ENCODE results near the gene ZNF488.
A peak's percentile ranks its signal among the peaks of the same experiment; 100 is the strongest.

The ZNF488 gene

DNA sequence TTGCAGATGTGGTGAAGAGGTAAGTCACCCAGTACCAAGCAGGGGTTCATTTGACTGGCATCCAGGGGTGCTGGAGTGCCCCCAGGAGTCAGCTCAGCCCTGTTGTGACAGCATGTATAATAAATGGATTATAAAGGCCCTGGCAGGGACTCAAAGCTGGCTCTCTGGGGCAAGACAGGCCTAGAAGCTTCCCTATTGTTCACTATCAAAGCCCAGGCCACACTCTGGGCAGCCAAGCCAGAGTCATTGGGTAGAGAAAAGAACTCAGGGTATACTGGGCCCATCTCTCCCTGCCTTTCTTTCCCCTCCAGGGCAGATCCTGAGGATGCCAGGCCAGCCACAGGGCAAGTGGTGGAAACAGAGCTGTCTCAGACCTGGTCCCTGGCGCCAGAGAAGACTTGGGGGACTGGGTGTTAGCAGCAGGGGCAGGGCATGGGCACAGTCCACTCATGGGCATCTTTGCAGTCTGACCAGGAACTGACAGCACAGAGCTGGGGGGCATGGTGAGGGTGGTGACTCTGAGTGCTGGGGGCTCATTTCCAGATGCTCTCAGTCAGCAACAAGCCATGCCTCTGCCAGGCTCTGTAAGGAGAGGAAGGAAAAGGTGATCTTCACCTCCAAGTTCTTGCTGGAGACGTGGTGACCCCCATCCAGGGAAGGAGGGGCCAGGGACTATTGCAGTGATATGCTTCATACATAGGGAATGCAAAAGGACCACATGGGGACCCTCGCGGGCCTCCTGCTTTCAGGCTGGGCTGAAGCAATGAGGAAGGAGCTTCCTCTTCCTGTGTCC is 24.3 kb downstream of the ZNF488 start:
- Histone ChIP-seq H3K56ac (ENCODE audit: low read length) (no peak overlapping the region), H3K36me3 (ENCODE audit: control insufficient read depth, insufficient read depth, low read length) (no peaks in the 10 kb centered on the region), H2AK5ac (ENCODE audit: low read length) (no peak overlapping the region), H4K5ac (ENCODE audit: low read length) (no peak overlapping the region), H2BK120ac (ENCODE audit: low read depth, low read length) (no peak overlapping the region), H3K27me3 (ENCODE audit: insufficient read depth, low read length, poor library complexity) (no peaks in the 10 kb centered on the region), H4K8ac (ENCODE audit: low read depth, low read length) (no peak overlapping the region), H2BK5ac (ENCODE audit: low read length) (no peak overlapping the region), H3K79me1 (ENCODE audit: low read length) (no peaks in the 10 kb centered on the region), H3K27ac (ENCODE audit: low read depth, low read length) (no peak overlapping the region), H3K9ac (ENCODE audit: low read length) (no peak overlapping the region), H3K79me2 (ENCODE audit: control insufficient read depth, insufficient read depth, low read length) (no peaks in the 10 kb centered on the region), H2BK15ac (replicated peaks; ENCODE audit: low read depth) (no peak overlapping the region), H3K4ac (ENCODE audit: low read depth, low read length) (no peak overlapping the region), H3K4me3 (ENCODE audit: low read length) (no peak overlapping the region), H3K4me1 (ENCODE audit: control insufficient read depth, low read depth, low read length) (no peaks in the 10 kb centered on the region), H3K18ac (ENCODE audit: low read length) (no peak overlapping the region), H3K23ac (ENCODE audit: low read length) (no peak overlapping the region), H3K4me2 (ENCODE audit: low read length) (no peak overlapping the region)
- WGBS (ENCODE audit: extremely low coverage, insufficient coverage, low lambda C conversion rate) = no CpG with 5 or more reads among the region's 4 CpGs
- DNase-seq = no peak

DNA sequence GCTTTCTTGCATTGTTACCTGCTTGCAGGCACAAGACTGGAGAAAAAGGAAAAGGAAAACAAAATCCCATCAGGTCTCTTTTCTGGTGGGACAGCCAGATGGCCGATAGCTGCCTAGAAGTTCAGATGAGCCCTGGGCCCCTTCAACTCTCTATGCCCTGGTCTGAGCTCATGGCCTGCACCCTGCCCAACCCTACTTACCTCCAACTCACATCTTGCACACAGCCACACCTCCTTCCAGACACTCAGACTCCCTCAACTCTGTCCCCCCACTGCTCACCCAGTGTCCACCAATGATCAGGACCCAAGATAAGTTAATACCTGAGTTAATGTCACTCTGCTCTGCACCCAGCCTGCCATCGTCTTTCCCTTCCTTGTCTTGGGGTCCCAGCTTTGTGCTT is 25.0 kb downstream of the ZNF488 start:
- Histone ChIP-seq H2BK120ac (ENCODE audit: low read depth, low read length) (no peak overlapping the region), H3K4me2 (ENCODE audit: low read length) (no peak overlapping the region), H3K4ac (ENCODE audit: low read depth, low read length) (no peak overlapping the region), H4K5ac (ENCODE audit: low read length) (no peak overlapping the region), H2BK15ac (replicated peaks; ENCODE audit: low read depth) (no peak overlapping the region), H2AK5ac (ENCODE audit: low read length) (no peak overlapping the region), H4K8ac (ENCODE audit: low read depth, low read length) (no peak overlapping the region), H3K79me2 (ENCODE audit: control insufficient read depth, insufficient read depth, low read length) (no peaks in the 10 kb centered on the region), H3K27me3 (ENCODE audit: insufficient read depth, low read length, poor library complexity) (no peaks in the 10 kb centered on the region), H3K4me3 (ENCODE audit: low read length) (no peak overlapping the region), H3K18ac (ENCODE audit: low read length) (no peak overlapping the region), H2BK5ac (ENCODE audit: low read length) (no peak overlapping the region), H3K56ac (ENCODE audit: low read length) (no peak overlapping the region), H3K79me1 (ENCODE audit: low read length) (no peaks in the 10 kb centered on the region), H3K23ac (ENCODE audit: low read length) (no peak overlapping the region), H3K36me3 (ENCODE audit: control insufficient read depth, insufficient read depth, low read length) (no peaks in the 10 kb centered on the region), H3K9ac (ENCODE audit: low read length) (no peak overlapping the region), H3K27ac (ENCODE audit: low read depth, low read length) (no peak overlapping the region), H3K4me1 (ENCODE audit: control insufficient read depth, low read depth, low read length) (no peaks in the 10 kb centered on the region)
- WGBS (ENCODE audit: extremely low coverage, insufficient coverage, low lambda C conversion rate) = no CpG with 5 or more reads among the region's 2 CpGs
- DNase-seq = no peak

DNA sequence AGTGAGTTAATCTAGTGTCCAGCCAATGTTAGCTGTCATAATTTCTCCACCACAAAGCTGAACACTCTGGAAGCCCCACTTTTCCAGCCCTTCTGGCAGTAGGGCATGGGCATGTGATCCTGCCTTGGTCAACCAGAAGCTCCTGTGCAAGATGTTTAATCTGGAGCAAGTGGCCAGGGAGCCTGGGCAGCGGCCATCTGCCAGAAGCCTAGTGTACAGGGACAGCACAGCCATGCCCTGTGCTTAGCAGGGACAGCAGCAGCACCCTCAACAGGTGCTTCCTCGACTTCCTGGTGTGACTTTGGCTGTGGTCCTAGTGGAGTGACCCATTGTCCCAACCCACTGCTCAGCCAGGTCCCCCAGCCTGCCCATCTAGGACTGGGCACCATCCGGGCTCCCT is 25.6 kb downstream of the ZNF488 start:
- Histone ChIP-seq H4K8ac (ENCODE audit: low read depth, low read length) (no peak overlapping the region), H3K79me2 (ENCODE audit: control insufficient read depth, insufficient read depth, low read length) (no peaks in the 10 kb centered on the region), H3K27ac (ENCODE audit: low read depth, low read length) (no peak overlapping the region), H3K4me1 (ENCODE audit: control insufficient read depth, low read depth, low read length) (no peaks in the 10 kb centered on the region), H2BK15ac (replicated peaks; ENCODE audit: low read depth) (no peak overlapping the region), H3K56ac (ENCODE audit: low read length) (no peak overlapping the region), H3K36me3 (ENCODE audit: control insufficient read depth, insufficient read depth, low read length) (no peaks in the 10 kb centered on the region), H3K4me2 (ENCODE audit: low read length) (no peak overlapping the region), H3K4me3 (ENCODE audit: low read length) (no peak overlapping the region), H3K27me3 (ENCODE audit: insufficient read depth, low read length, poor library complexity) (no peaks in the 10 kb centered on the region), H3K9ac (ENCODE audit: low read length) (no peak overlapping the region), H3K4ac (ENCODE audit: low read depth, low read length) (no peak overlapping the region), H2AK5ac (ENCODE audit: low read length) (no peak overlapping the region), H2BK5ac (ENCODE audit: low read length) (no peak overlapping the region), H3K18ac (ENCODE audit: low read length) (no peak overlapping the region), H2BK120ac (ENCODE audit: low read depth, low read length) (no peak overlapping the region), H3K23ac (ENCODE audit: low read length) (no peak overlapping the region), H4K5ac (ENCODE audit: low read length) (no peak overlapping the region), H3K79me1 (ENCODE audit: low read length) (no peaks in the 10 kb centered on the region)
- DNase-seq = no peak
- no CpG with 5 or more reads among the region's 3 CpGs for WGBS (ENCODE audit: extremely low coverage, insufficient coverage, low lambda C conversion rate)

DNA sequence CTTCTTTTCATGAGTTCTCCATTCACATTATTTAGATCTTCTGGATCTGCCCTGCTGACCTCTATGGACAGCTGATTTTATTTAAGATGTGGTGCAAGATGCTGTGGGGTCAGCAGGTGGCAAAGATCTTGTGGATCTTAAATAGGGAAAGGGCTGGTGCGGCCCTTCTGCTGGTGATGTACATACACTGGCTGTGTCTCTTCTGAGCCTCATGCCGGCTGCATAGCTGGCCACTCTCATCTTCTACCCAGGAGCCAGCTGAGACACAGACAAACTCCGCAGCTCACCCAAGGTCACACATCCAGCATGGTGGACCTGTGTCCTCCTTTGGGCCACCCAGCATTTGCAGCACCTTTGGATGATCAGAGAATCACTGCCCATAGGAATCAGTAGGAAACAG is 26.2 kb downstream of the ZNF488 start:
- Histone ChIP-seq H2BK5ac (ENCODE audit: low read length) (no peak overlapping the region), H3K36me3 (ENCODE audit: control insufficient read depth, insufficient read depth, low read length) (no peaks in the 10 kb centered on the region), H2AK5ac (ENCODE audit: low read length) (no peak overlapping the region), H3K4ac (ENCODE audit: low read depth, low read length) (no peak overlapping the region), H3K56ac (ENCODE audit: low read length) (no peak overlapping the region), H3K27ac (ENCODE audit: low read depth, low read length) (no peak overlapping the region), H4K5ac (ENCODE audit: low read length) (no peak overlapping the region), H3K79me2 (ENCODE audit: control insufficient read depth, insufficient read depth, low read length) (no peaks in the 10 kb centered on the region), H2BK15ac (replicated peaks; ENCODE audit: low read depth) (no peak overlapping the region), H3K18ac (ENCODE audit: low read length) (no peak overlapping the region), H3K4me2 (ENCODE audit: low read length) (no peak overlapping the region), H4K8ac (ENCODE audit: low read depth, low read length) (no peak overlapping the region), H2BK120ac (ENCODE audit: low read depth, low read length) (no peak overlapping the region), H3K27me3 (ENCODE audit: insufficient read depth, low read length, poor library complexity) (no peaks in the 10 kb centered on the region), H3K4me3 (ENCODE audit: low read length) (no peak overlapping the region), H3K9ac (ENCODE audit: low read length) (no peak overlapping the region), H3K4me1 (ENCODE audit: control insufficient read depth, low read depth, low read length) (no peaks in the 10 kb centered on the region), H3K23ac (ENCODE audit: low read length) (peak overlapping the region; percentile 24), H3K79me1 (ENCODE audit: low read length) (no peaks in the 10 kb centered on the region)
- no CpG with 5 or more reads among the region's 3 CpGs for WGBS (ENCODE audit: extremely low coverage, insufficient coverage, low lambda C conversion rate)
- DNase-seq = no peak

DNA sequence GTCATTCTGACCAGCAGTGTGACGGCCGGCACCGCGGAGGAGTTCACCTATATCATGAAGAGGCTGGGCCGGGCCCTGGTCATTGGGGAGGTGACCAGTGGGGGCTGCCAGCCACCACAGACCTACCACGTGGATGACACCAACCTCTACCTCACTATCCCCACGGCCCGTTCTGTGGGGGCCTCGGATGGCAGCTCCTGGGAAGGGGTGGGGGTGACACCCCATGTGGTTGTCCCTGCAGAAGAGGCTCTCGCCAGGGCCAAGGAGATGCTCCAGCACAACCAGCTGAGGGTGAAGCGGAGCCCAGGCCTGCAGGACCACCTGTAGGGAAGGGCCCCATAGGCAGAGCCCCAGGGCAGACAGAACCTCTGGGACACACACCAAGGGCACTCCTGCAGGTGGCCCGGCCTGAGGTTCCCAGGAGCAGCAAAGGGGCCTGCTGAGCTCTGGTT is 26.9 kb downstream of the ZNF488 start:
- Histone ChIP-seq H3K4me3 (ENCODE audit: low read length) (no peak overlapping the region), H2BK5ac (ENCODE audit: low read length) (no peak overlapping the region), H3K4me2 (ENCODE audit: low read length) (no peak overlapping the region), H3K18ac (ENCODE audit: low read length) (no peak overlapping the region), H2BK120ac (ENCODE audit: low read depth, low read length) (no peak overlapping the region), H3K27ac (ENCODE audit: low read depth, low read length) (no peak overlapping the region), H2BK15ac (replicated peaks; ENCODE audit: low read depth) (no peak overlapping the region), H3K56ac (ENCODE audit: low read length) (no peak overlapping the region), H4K8ac (ENCODE audit: low read depth, low read length) (no peak overlapping the region), H3K27me3 (ENCODE audit: insufficient read depth, low read length, poor library complexity) (no peaks in the 10 kb centered on the region), H3K79me2 (ENCODE audit: control insufficient read depth, insufficient read depth, low read length) (no peaks in the 10 kb centered on the region), H3K23ac (ENCODE audit: low read length) (no peak overlapping the region), H3K36me3 (ENCODE audit: control insufficient read depth, insufficient read depth, low read length) (no peaks in the 10 kb centered on the region), H3K4ac (ENCODE audit: low read depth, low read length) (no peak overlapping the region), H3K79me1 (ENCODE audit: low read length) (no peaks in the 10 kb centered on the region), H3K4me1 (ENCODE audit: control insufficient read depth, low read depth, low read length) (no peaks in the 10 kb centered on the region), H2AK5ac (ENCODE audit: low read length) (no peak overlapping the region), H3K9ac (ENCODE audit: low read length) (no peak overlapping the region), H4K5ac (ENCODE audit: low read length) (no peak overlapping the region)
- no peak for DNase-seq
- no CpG with 5 or more reads among the region's 12 CpGs for WGBS (ENCODE audit: extremely low coverage, insufficient coverage, low lambda C conversion rate)

DNA sequence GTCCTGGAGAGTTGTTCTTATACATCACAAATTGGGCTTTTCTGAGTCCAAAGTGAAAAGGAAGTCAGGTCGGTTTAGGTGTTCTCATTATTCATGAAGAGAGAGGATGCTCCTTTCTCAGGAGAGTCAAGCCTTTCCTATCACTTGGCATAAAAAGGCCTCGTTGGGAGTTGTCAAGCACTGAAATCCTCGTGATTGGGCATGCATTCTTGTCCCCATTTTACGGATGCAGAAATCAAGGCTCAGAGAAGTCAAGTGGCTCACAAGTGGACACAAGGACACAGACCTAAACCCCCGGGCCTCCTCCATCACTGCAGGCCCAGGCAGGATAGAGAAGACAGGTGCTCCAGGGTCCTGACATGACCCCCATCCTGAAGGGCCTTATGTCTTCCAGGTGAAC is 27.4 kb downstream of the ZNF488 start:
- H3K79me1 ChIP-seq (ENCODE audit: low read length) = no peaks in the 10 kb centered on the region
- no peak overlapping the region for H2BK5ac ChIP-seq (ENCODE audit: low read length)
- H3K56ac ChIP-seq (ENCODE audit: low read length) = no peak overlapping the region
- no peak overlapping the region for H4K5ac ChIP-seq (ENCODE audit: low read length)
- H2BK15ac ChIP-seq (replicated peaks; ENCODE audit: low read depth) = no peak overlapping the region
- H4K8ac ChIP-seq (ENCODE audit: low read depth, low read length) = no peak overlapping the region
- no peak overlapping the region for H2BK120ac ChIP-seq (ENCODE audit: low read depth, low read length)
- no peaks in the 10 kb centered on the region for H3K27me3 ChIP-seq (ENCODE audit: insufficient read depth, low read length, poor library complexity)
- H3K23ac ChIP-seq (ENCODE audit: low read length) = no peak overlapping the region
- no peak overlapping the region for H3K18ac ChIP-seq (ENCODE audit: low read length)
- no peak overlapping the region for H2AK5ac ChIP-seq (ENCODE audit: low read length)
- no peak overlapping the region for H3K27ac ChIP-seq (ENCODE audit: low read depth, low read length)
- H3K36me3 ChIP-seq (ENCODE audit: control insufficient read depth, insufficient read depth, low read length) = no peaks in the 10 kb centered on the region
- no peak overlapping the region for H3K4me3 ChIP-seq (ENCODE audit: low read length)
- no CpG with 5 or more reads among the region's 5 CpGs for WGBS (ENCODE audit: extremely low coverage, insufficient coverage, low lambda C conversion rate)
- no peak overlapping the region for H3K4me2 ChIP-seq (ENCODE audit: low read length)
- H3K4ac ChIP-seq (ENCODE audit: low read depth, low read length) = no peak overlapping the region
- no peak overlapping the region for H3K9ac ChIP-seq (ENCODE audit: low read length)
- no peaks in the 10 kb centered on the region for H3K79me2 ChIP-seq (ENCODE audit: control insufficient read depth, insufficient read depth, low read length)
- no peak for DNase-seq
- no peaks in the 10 kb centered on the region for H3K4me1 ChIP-seq (ENCODE audit: control insufficient read depth, low read depth, low read length)

All from mesendoderm (in vitro differentiated cells).